ENCODE results near the gene ADPRHL1. TPM values are rescaled to one million over a fixed set of nuclear protein-coding genes. Genes with fewer than 3 reads are reported as not detected.

ADPRHL1 gene
- total RNA-seq, 1 experiment from 2014 or later: 1.5 TPM

- TF ChIP-seq E2F5 (CRISPR knock-in tag; IDR thresholded peaks at IDR 0.05) (no peak), NFE2L1 (CRISPR knock-in tag; IDR thresholded peaks at IDR 0.05) (no peak), ZNF138 (CRISPR knock-in tag; conservative IDR thresholded peaks at IDR 0.05) (no peak), ZNF416 (CRISPR knock-in tag; IDR thresholded peaks at IDR 0.05) (no peak)
- TF ChIP-seq, protein P1, sequence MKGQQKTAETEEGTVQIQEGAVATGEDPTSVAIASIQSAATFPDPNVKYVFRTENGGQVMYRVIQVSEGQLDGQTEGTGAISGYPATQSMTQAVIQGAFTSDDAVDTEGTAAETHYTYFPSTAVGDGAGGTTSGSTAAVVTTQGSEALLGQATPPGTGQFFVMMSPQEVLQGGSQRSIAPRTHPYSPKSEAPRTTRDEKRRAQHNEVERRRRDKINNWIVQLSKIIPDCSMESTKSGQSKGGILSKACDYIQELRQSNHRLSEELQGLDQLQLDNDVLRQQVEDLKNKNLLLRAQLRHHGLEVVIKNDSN (CRISPR knock-in tag; IDR thresholded peaks at IDR 0.05): no peak
Measured at GRCh38 chr13:113411216-113412023, 41.9 kb downstream of the ADPRHL1 start (continued).

DNA sequence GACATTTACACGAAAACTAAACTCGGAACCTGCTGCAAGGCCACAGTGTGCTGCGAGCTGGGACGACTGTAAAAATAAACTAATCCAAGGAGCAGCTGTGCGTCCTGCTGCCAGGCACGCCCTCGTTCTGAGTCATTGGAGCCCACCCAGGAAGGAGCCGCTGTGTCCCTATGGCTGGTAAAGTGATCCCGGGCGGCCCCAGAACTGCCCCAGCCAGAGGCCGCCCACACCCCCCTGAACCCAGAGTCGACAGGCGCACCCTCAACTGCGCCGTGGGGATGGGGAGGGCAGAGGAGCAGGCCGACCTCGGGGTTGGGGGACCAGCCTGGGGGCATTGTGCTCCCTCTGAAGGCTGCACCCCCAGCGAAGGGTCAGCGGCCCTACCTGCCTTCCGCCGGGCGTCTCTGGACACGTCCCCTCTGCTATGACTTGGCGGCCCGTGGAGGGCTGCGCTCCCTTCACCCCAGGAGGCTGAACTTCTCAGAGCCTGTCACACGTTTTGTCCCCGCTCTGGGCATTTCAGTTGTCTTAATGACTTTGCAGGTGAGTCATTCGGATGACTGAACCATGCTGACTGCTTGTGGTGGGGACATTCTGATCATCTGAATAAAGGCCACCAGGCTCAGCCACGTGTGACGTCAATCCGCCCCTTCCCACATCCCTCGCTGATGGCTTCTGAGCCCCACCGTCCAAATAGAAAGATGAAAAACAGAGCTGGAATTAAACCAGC lies 42.7 kb downstream of the ADPRHL1 start:
- Mint-ChIP-seq H3K9me3 (no peaks in the 10 kb centered on the region), H3K4me3 (no peak overlapping the region), H3K4me1 (no peaks in the 10 kb centered on the region), H3K27ac (peak overlapping the region; percentile 24; the same call in 1 of the 2 replicates), H3K27me3 (ENCODE audit: low read depth) (no peaks in the 10 kb centered on the region), H3K36me3 (no peaks in the 10 kb centered on the region)
- ATAC-seq: no peak
- ChIA-PET POLR2A (no interaction called here), CTCF (interaction anchor here (0.8 kb wide), 1 partner anchor 21 kb away, joined by 5 read pairs; no protein-coding TSS in a partner anchor)
- DNase-seq (ENCODE audit: low spot score): no peak
- TF ChIP-seq RELA (CRISPR knock-in tag; IDR thresholded peaks at IDR 0.05; ENCODE audit: borderline replicate concordance): no peak
- TF ChIP-seq CREB1 (CRISPR knock-in tag; IDR thresholded peaks at IDR 0.05): no peak
- TF ChIP-seq MXD4 (CRISPR knock-in tag; IDR thresholded peaks at IDR 0.05; ENCODE audit: borderline replicate concordance): no peak
- no peak for TF ChIP-seq ATF2 (CRISPR knock-in tag; IDR thresholded peaks at IDR 0.05; ENCODE audit: borderline replicate concordance, low read depth)
- no peak for TF ChIP-seq NFYB (CRISPR knock-in tag; conservative IDR thresholded peaks at IDR 0.05; ENCODE audit: low read depth)
- TF ChIP-seq ATF1 (CRISPR knock-in tag; IDR thresholded peaks at IDR 0.05): no peak
- no peak for TF ChIP-seq TP53 (CRISPR knock-in tag; IDR thresholded peaks at IDR 0.05)
- TF ChIP-seq FOXP4 (CRISPR knock-in tag; IDR thresholded peaks at IDR 0.05): no peak
- no peak for TF ChIP-seq HMGA2 (CRISPR knock-in tag; IDR thresholded peaks at IDR 0.05)
- no peak for TF ChIP-seq MLX (CRISPR knock-in tag; IDR thresholded peaks at IDR 0.05)
- no peak for TF ChIP-seq CREM (CRISPR knock-in tag; IDR thresholded peaks at IDR 0.05)
- TF ChIP-seq FOXK1 (CRISPR knock-in tag; IDR thresholded peaks at IDR 0.05): no peak
- TF ChIP-seq ZNF416 (CRISPR knock-in tag; IDR thresholded peaks at IDR 0.05): no peak
- TF ChIP-seq NR3C1 (CRISPR knock-in tag; conservative IDR thresholded peaks at IDR 0.05; ENCODE audit: low read depth): no peak
- TF ChIP-seq, protein P2, sequence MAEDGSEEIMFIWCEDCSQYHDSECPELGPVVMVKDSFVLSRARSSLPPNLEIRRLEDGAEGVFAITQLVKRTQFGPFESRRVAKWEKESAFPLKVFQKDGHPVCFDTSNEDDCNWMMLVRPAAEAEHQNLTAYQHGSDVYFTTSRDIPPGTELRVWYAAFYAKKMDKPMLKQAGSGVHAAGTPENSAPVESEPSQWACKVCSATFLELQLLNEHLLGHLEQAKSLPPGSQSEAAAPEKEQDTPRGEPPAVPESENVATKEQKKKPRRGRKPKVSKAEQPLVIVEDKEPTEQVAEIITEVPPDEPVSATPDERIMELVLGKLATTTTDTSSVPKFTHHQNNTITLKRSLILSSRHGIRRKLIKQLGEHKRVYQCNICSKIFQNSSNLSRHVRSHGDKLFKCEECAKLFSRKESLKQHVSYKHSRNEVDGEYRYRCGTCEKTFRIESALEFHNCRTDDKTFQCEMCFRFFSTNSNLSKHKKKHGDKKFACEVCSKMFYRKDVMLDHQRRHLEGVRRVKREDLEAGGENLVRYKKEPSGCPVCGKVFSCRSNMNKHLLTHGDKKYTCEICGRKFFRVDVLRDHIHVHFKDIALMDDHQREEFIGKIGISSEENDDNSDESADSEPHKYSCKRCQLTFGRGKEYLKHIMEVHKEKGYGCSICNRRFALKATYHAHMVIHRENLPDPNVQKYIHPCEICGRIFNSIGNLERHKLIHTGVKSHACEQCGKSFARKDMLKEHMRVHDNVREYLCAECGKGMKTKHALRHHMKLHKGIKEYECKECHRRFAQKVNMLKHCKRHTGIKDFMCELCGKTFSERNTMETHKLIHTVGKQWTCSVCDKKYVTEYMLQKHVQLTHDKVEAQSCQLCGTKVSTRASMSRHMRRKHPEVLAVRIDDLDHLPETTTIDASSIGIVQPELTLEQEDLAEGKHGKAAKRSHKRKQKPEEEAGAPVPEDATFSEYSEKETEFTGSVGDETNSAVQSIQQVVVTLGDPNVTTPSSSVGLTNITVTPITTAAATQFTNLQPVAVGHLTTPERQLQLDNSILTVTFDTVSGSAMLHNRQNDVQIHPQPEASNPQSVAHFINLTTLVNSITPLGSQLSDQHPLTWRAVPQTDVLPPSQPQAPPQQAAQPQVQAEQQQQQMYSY (CRISPR knock-in tag; IDR thresholded peaks at IDR 0.05): no peak
- no peak for TF ChIP-seq FOXJ3 (CRISPR knock-in tag; IDR thresholded peaks at IDR 0.05; ENCODE audit: borderline replicate concordance)
- TF ChIP-seq, protein P1 (CRISPR knock-in tag; IDR thresholded peaks at IDR 0.05): no peak
- no peak for TF ChIP-seq ZSCAN18 (CRISPR knock-in tag; IDR thresholded peaks at IDR 0.05)
- TF ChIP-seq ZNF232 (CRISPR knock-in tag; IDR thresholded peaks at IDR 0.05): no peak
